H9 (cell line): ENCODE results near the gene TATDN2. TPM values are rescaled to one million over a fixed set of nuclear protein-coding genes. Genes with fewer than 3 reads are reported as not detected.

Source experiments
- DNase-seq: peaks from one replicate; pipeline ENCODE4 v3.0.0-alpha.2; 2017
- H2AFZ ChIP-seq: one replicate; pipeline ENCODE4 v1.6.1; 2013; ENCODE audit warnings: mild to moderate bottlenecking, low read length, control low read depth, moderate library complexity
- H2AK5ac ChIP-seq: 2 replicates; pipeline ENCODE4 v1.6.1; 2013; ENCODE audit warnings: low read length, control low read depth, mixed read lengths; ENCODE audit not compliant: insufficient read length
- H2BK120ac ChIP-seq: one replicate; pipeline ENCODE4 v1.6.1; 2013; ENCODE audit warnings: low read depth, mild to moderate bottlenecking, low read length, control low read depth, inconsistent platforms; ENCODE audit not compliant: poor library complexity, severe bottlenecking
- H2BK12ac ChIP-seq: 2 replicates; pipeline ENCODE4 v1.6.1; 2013; ENCODE audit warnings: low read length, control low read depth, mixed read lengths, low read depth; ENCODE audit not compliant: insufficient read length
- H2BK15ac ChIP-seq: 2 replicates; pipeline ENCODE4 v1.6.1; 2013; ENCODE audit warnings: low read depth, low read length, control low read depth
- H2BK20ac ChIP-seq: one replicate; pipeline ENCODE4 v1.6.1; 2013; ENCODE audit warnings: low read depth, mild to moderate bottlenecking, low read length, control low read depth, inconsistent platforms; ENCODE audit not compliant: poor library complexity, severe bottlenecking
- H2BK5ac ChIP-seq: 2 replicates; pipeline ENCODE4 v1.6.1; 2013; ENCODE audit warnings: low read length, control low read depth, mixed read lengths; ENCODE audit not compliant: insufficient read length
- H3K14ac ChIP-seq: 2 replicates; pipeline ENCODE4 v1.6.1; 2013; ENCODE audit warnings: low read length, control low read depth; ENCODE audit not compliant: insufficient read depth
- H3K18ac ChIP-seq: 2 replicates; pipeline ENCODE4 v1.6.1; 2013; ENCODE audit warnings: low read depth, mild to moderate bottlenecking, mixed read lengths, low read length, control low read depth; ENCODE audit not compliant: insufficient read length
- H3K23ac ChIP-seq: 2 replicates; pipeline ENCODE4 v1.6.1; 2013; ENCODE audit warnings: low read length, control low read depth, mixed read lengths, low read depth; ENCODE audit not compliant: insufficient read length
- H3K23me2 ChIP-seq: 2 replicates; pipeline ENCODE4 v1.6.1; 2013; ENCODE audit warnings: low read depth, mild to moderate bottlenecking, mixed read lengths, low read length, control low read depth; ENCODE audit not compliant: insufficient read length, poor library complexity, severe bottlenecking
- H3K27ac ChIP-seq: 2 replicates; pipeline ENCODE4 v1.5.1; 2013; ENCODE audit warnings: low read length, control low read depth, mixed read lengths, low read depth; ENCODE audit not compliant: insufficient read length
- H3K27me3 ChIP-seq: 2 replicates; pipeline ENCODE4 v1.6.1; 2013; ENCODE audit warnings: low read length, control low read depth, inconsistent platforms; ENCODE audit not compliant: insufficient read depth
- H3K4ac ChIP-seq: 2 replicates; pipeline ENCODE4 v1.6.1; 2013; ENCODE audit warnings: low read depth, mild to moderate bottlenecking, control low read depth, inconsistent platforms, low read length, moderate library complexity
- H3K4me1 ChIP-seq: 2 replicates; pipeline ENCODE4 v1.6.1; 2013; ENCODE audit warnings: low read length, control low read depth, inconsistent platforms; ENCODE audit not compliant: insufficient read depth
- H3K4me2 ChIP-seq: 2 replicates; pipeline ENCODE4 v1.6.1; 2013; ENCODE audit warnings: low read length, control low read depth, mixed read lengths; ENCODE audit not compliant: insufficient read length, insufficient read depth
- H3K56ac ChIP-seq: 2 replicates; pipeline ENCODE4 v1.6.1; 2013; ENCODE audit warnings: low read depth, mild to moderate bottlenecking, mixed read lengths, low read length, control low read depth; ENCODE audit not compliant: insufficient read length
- H3K79me1 ChIP-seq: 2 replicates; pipeline ENCODE4 v1.6.1; 2013; ENCODE audit warnings: low read depth, mild to moderate bottlenecking, moderate library complexity, low read length, control low read depth, inconsistent platforms; ENCODE audit not compliant: insufficient read depth, poor library complexity, severe bottlenecking
- H3K79me2 ChIP-seq: 2 replicates; pipeline ENCODE4 v1.6.1; 2013; ENCODE audit warnings: low read length, control low read depth, inconsistent platforms; ENCODE audit not compliant: insufficient read depth
- H3K9ac ChIP-seq: 2 replicates; pipeline ENCODE4 v1.6.1; 2013; ENCODE audit warnings: low read length, control low read depth, mixed read lengths; ENCODE audit not compliant: insufficient read length; ENCODE audit errors: extremely low read depth
- H3K9me3 ChIP-seq: one replicate; pipeline ENCODE4 v1.6.1; 2013; ENCODE audit warnings: low read depth, low read length, inconsistent platforms; ENCODE audit not compliant: control insufficient read depth
- H3T11ph ChIP-seq: one replicate; pipeline ENCODE4 v1.6.1; 2013; ENCODE audit warnings: mild to moderate bottlenecking, low read length, control low read depth, inconsistent platforms
- H4K20me1 ChIP-seq: one replicate; pipeline ENCODE4 v1.6.1; 2013; ENCODE audit not compliant: control insufficient read depth, insufficient read length, insufficient read depth
- H4K5ac ChIP-seq: 2 replicates; pipeline ENCODE4 v1.6.1; 2013; ENCODE audit warnings: low read depth, mild to moderate bottlenecking, mixed read lengths, low read length, control low read depth; ENCODE audit not compliant: insufficient read length
- H4K8ac ChIP-seq: replicated peaks from 2 replicates; pipeline ENCODE4 v1.6.1; 2013; ENCODE audit warnings: low read length, control low read depth, mixed read lengths, low read depth; ENCODE audit not compliant: insufficient read length
- H4K91ac ChIP-seq: 2 replicates; pipeline ENCODE4 v1.6.1; 2013; ENCODE audit warnings: low read depth, mild to moderate bottlenecking, moderate library complexity, mixed read lengths, low read length, control low read depth; ENCODE audit not compliant: insufficient read length
- H3K27ac Mint-ChIP-seq, 3 experiments: 2 replicates in 2 of 3; 3 replicates in 1 of 3; pipeline ENCODE4 v1.8.0; 2020 to 2021; ENCODE audit warnings: mixed read lengths in 3 of 3, mild to moderate bottlenecking in 1 of 3, moderate library complexity in 1 of 3
- H3K27me3 Mint-ChIP-seq: 2 replicates; pipeline ENCODE4 v1.8.0; 2021; ENCODE audit warnings: low read depth, mild to moderate bottlenecking, moderate library complexity, mixed read lengths
- H3K36me3 Mint-ChIP-seq, 3 experiments: 2 replicates in 2 of 3; 3 replicates in 1 of 3; pipeline ENCODE4 v1.8.0; 2020 to 2021; ENCODE audit warnings: low read depth in 3 of 3, mixed read lengths in 3 of 3; ENCODE audit not compliant: insufficient read depth in 1 of 3
- H3K4me1 Mint-ChIP-seq, 2 experiments: 2 replicates each; pipeline ENCODE4 v1.8.0; 2020; ENCODE audit warnings: mixed read lengths in 2 of 2
- H3K4me3 Mint-ChIP-seq, 2 experiments: 2 replicates in 1 of 2; 3 replicates in 1 of 2; pipeline ENCODE4 v1.8.0; 2020 to 2021; ENCODE audit warnings: mild to moderate bottlenecking in 2 of 2, mixed read lengths in 2 of 2, moderate library complexity in 1 of 2
- H3K9me3 Mint-ChIP-seq, 2 experiments: 2 replicates in 1 of 2; 3 replicates in 1 of 2; pipeline ENCODE4 v1.8.0; 2020; ENCODE audit warnings: mild to moderate bottlenecking in 2 of 2, mixed read lengths in 2 of 2, moderate library complexity in 1 of 2
- CTCF ChIP-seq: fragments of 200-600 bp; sonication (generic); conservative IDR thresholded peaks from 3 replicates; pipeline ENCODE4 v1.8.0; 2021; ENCODE audit warnings: antibody characterized with exemption, mild to moderate bottlenecking
- WGBS: extraction: QIAGEN DNeasy Blood & Tissue Kit; methylation state at CpG from one replicate; pipeline ENCODE4 v1.1.7; 2013; ENCODE audit warnings: missing lambda C conversion rate, low lambda C conversion rate, mixed read lengths; ENCODE audit not compliant: insufficient read length; ENCODE audit errors: extremely low coverage; 5-methylcytosine and 5-hydroxymethylcytosine counted together
- total RNA-seq: library from RNA; stranded (reverse); gene quantifications from 2 replicates; pipeline ENCODE4 v1.2.1, GENCODE V29; 2021

The TATDN2 gene
- total RNA-seq, 1 experiment from 2014 or later, result 34.4 TPM

GRCh38 chr3:10310578-10310977, 62.3 kb downstream of the TATDN2 start:
- no peaks in the 10 kb centered on the region for H3K9me3 Mint-ChIP-seq
- Histone ChIP-seq H3K27me3 (no peaks in the 10 kb centered on the region), H3K23me2 (no peaks in the 10 kb centered on the region), H4K5ac (no peak overlapping the region), H2AK5ac (no peak overlapping the region), H3K9ac (no peak overlapping the region), H3T11ph (no peak overlapping the region), H2AFZ (no peak overlapping the region), H2BK5ac (no peak overlapping the region), H3K27ac (no peak overlapping the region), H3K56ac (no peak overlapping the region), H4K8ac (no peak overlapping the region), H3K4me2 (no peak overlapping the region), H3K4me1 (no peaks in the 10 kb centered on the region; the same call in 1 of the 2 replicates), H2BK120ac (no peak overlapping the region), H3K14ac (no peak overlapping the region), H3K23ac (no peak overlapping the region), H2BK12ac (no peak overlapping the region), H4K20me1 (no peaks in the 10 kb centered on the region), H2BK15ac (no peak overlapping the region), H3K4ac (no peak overlapping the region), H3K79me2 (no peaks in the 10 kb centered on the region), H4K91ac (no peak overlapping the region), H3K18ac (no peak overlapping the region), H3K9me3 (no peaks in the 10 kb centered on the region), H2BK20ac (no peak overlapping the region), H3K79me1 (no peaks in the 10 kb centered on the region)
- H3K36me3 Mint-ChIP-seq, result peaks cover 27 to 92% (median 90%) of the 10 kb centered on the region in 3 experiments; a peak in 6 of 7 replicates
- no peak overlapping the region; a peak in 1 of 7 replicates for H3K27ac Mint-ChIP-seq
- no CpG with 5 or more reads among the region's 2 CpGs for WGBS
- H3K4me3 Mint-ChIP-seq, result no peak overlapping the region
- no peaks in the 10 kb centered on the region for H3K4me1 Mint-ChIP-seq
- TF ChIP-seq CTCF, result no peak
- no peak for DNase-seq
- no peaks in the 10 kb centered on the region for H3K27me3 Mint-ChIP-seq
